Measurements from ENCODE around the gene PRPF6. TPM values are rescaled to one million over a fixed set of nuclear protein-coding genes. Genes with fewer than 3 reads are reported as not detected.
A peak's percentile ranks its signal among the peaks of the same experiment; 100 is the strongest.
"Not testable (repeated sequence)": the region's sequence is repeated elsewhere in the genome, so short reads cannot be mapped to it uniquely, and the experiment has no call there.

The PRPF6 gene
- total RNA-seq, 1 experiment from 2014 or later: 74.2 TPM

GRCh38 chr20:63972312-63973159 is 8.4 kb upstream of the PRPF6 start:
- DNase-seq (ENCODE audit: low spot score): no peak

DNA sequence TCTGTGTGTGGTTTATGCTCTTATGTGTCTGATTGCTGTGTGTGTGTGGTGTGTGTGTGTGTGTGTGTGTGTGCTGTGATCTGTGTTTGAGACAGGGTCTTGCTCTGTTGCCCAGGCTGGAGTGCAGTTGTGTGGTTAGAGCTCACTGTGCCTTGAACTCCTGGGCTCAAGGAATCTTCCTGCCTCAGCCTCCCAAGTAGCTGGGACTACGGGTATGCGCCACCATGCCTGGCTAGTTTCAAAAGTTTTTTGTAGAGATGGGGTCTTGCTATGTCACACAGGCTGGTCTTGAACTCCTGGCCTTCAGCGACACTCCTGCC is 7.8 kb upstream of the PRPF6 start:
- no peak for DNase-seq (ENCODE audit: low spot score)

- DNase-seq (ENCODE audit: low spot score): peak; percentile 80
Measured at GRCh38 chr20:63973636-63974401, 7.1 kb upstream of the PRPF6 start.

GRCh38 chr20:63974402-63975200 is 6.3 kb upstream of the PRPF6 start:
- DNase-seq (ENCODE audit: low spot score): peak; percentile 27

- not testable (repeated sequence) for DNase-seq (ENCODE audit: low spot score)
Measured at GRCh38 chr20:63976511-63976910, 4.4 kb upstream of the PRPF6 start.

GRCh38 chr20:63976980-63977738 is 3.8 kb upstream of the PRPF6 start:
- DNase-seq (ENCODE audit: low spot score): no peak

DNA sequence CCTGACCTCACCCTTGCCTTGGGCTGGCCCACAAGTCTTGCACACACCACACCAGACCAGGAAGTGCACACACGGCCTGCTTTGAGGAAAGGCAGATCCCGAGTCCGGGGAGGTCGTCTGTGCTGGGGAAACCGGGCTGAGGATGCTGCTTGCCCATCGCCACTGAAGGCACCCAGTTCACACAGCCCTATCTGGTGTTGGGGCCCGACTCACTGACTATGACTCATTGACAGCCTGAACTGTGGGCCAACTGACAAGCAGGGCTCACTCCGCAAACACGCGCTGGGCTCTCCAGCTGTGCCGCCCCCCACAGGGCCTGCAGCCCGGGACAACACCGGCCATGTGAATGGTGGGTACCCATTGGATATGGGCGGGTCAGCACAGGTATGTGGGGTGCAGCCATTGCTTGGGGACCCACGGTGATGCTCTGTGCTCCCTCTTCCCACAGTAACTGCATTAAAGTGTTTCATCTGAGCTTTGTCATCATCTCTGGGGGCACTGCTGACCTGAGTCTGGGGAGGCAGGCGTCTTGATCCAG is 3.1 kb upstream of the PRPF6 start:
- DNase-seq (ENCODE audit: low spot score): peak; percentile 90

DNA sequence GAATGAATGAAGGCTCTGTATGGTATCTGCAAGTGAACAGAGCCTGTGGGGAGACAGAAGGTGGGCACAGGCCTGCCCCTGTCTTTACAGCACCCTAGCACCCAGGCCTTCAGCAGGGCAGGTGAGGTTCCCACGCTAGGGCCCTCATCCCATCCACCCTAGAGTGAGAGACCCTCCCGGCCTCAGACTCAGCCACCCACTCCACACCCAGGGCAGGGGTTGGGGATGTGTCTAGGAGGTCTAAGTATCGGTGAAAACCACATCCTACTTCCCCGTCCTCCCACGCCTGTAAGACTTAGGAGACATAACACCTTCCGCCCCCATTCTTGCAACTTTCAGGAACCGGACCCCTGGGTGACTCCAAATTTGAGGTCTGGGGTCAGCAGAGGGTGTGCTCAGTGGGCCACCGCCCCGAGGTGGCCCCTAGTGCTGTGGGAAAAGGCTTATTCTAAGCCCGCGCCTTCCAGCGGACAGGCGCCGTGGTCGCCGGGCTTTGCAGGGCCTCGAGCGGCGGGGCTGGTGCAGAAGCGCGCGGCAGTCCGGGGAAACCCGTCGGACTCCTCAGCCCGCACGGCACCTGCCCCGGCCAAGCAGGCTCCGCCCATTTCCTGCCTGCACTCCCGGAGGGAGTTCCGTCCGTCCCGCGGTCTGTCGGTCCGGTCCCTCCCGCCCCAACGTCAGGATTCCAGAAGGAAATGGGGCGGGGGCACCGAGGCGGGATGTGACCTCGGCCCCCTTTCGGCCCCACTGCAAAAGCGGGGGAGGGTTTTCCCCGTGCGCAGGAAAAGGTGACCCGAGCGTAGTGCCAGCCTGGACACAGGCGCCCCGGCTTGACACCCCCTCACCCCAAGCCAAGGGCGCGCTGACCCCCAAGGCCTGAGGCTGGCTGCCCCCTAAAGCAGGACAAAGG is 2.4 kb upstream of the PRPF6 start:
- peak; percentile 39 for DNase-seq (ENCODE audit: low spot score)

DNA sequence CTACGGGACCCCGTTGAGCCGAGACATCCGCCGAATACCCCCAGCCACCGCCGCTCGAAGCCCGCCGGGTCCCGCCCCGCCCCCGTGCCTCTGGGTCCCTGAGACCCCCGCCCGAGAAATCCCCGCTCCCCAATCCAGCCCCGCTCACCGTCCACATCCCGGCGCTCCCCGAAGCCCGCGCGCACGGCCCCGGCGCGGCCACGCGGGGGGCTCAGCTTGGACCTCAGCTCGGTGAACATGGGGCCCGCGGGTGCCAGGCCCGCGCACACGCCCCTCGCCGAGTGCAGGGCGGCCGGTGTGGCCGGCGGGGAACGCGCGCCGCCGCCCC is 1.7 kb upstream of the PRPF6 start:
- DNase-seq (ENCODE audit: low spot score): no peak

DNA sequence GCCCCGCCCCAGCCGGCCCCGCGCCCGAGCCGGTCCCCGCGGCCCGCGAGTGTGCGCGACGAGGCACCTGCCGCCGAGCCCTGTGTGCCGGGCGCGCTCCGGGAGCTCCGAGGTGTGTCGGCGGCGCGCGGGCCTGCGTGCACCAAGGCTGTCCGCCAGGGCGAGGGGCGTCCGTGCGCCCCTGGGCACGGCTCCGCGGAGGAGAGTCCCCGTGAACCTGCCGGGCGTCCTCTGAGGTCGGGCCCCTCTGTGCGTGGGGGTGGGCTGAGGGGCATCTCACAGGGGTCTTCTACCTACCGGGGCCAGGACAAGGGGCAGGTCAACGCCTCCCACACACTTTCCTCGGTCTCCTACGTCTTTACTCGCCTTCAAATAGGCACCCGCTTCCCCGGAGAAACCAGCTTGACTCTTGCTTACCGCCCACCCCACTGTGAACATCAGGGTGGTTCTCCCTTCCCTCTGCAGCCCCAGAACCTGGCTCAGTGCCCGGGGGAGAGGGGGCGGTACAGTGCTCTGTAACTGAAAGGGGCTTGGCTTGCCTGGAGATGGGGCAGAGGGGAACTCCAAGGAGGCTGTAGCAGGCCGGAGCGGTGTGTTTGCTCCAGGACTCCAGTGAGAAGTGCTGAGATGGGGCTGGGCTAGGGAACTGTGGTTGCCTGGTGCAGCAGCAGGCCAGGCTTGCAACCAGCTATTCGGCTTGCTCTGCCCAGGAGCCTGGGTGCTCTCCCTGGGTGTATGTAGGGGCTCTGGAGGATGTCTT is 1.2 kb upstream of the PRPF6 start, which contains the start of gene SAMD10:
Gene SAMD10, minus strand, starts transcription at position 86 of the 760 bp plus-strand sequence. CDS start 175 bp downstream, outside the sequence.
- DNase-seq (ENCODE audit: low spot score): no peak

GRCh38 chr20:63980317-63980805 is 571 bp upstream of the PRPF6 start:
- DNase-seq (ENCODE audit: low spot score): no peak

DNA sequence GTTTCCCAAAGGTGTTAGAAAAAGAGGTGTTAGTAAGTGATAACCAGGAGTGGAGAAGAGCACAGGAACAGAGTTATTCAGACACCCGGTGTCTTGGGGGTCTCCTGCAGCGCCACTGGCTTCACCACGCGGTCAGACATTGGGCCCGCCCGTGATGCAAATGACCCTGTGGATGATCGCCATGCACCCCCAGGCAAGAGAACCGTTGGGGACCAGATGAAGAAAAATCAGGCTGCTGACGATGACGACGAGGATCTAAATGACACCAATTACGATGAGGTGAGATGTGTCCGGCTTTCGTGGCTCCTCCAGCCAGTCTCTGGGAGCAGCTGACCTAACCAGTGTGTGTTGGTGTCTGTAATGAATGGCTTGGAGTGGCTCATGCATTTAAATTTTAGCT is 2.0 kb downstream of the PRPF6 start:
- DNase-seq (ENCODE audit: low spot score): no peak

- peak; percentile 34 for DNase-seq (ENCODE audit: low spot score)
Measured at GRCh38 chr20:64000906-64001305, 20.0 kb downstream of the PRPF6 start.

DNA sequence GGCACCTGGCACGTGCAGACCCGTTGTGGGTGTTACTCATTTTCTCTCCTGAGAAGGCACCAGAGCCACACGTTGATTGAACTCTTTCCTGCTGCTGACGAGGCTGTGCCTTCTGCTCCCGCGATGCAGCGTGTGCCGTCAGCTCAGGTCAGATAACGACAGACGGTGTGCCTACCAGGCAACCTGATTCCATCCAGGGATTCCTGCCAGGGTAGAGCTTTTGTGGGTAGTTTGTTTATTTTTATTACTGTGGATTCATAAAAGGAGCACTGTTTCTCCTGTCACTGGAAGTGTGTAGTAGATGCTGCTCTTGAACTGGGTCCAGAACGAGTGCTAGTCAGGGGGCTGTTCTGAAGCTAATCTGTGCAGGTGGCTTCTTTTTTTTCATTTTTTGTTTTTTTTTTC is 20.7 kb downstream of the PRPF6 start:
- peak; percentile 92 for DNase-seq (ENCODE audit: low spot score)

- peak; percentile 12 for DNase-seq (ENCODE audit: low spot score)
Measured at GRCh38 chr20:64003960-64004725, 23.2 kb downstream of the PRPF6 start.

- no peak for DNase-seq (ENCODE audit: low spot score)
Measured at GRCh38 chr20:64005394-64005793, 24.5 kb downstream of the PRPF6 start.

DNA sequence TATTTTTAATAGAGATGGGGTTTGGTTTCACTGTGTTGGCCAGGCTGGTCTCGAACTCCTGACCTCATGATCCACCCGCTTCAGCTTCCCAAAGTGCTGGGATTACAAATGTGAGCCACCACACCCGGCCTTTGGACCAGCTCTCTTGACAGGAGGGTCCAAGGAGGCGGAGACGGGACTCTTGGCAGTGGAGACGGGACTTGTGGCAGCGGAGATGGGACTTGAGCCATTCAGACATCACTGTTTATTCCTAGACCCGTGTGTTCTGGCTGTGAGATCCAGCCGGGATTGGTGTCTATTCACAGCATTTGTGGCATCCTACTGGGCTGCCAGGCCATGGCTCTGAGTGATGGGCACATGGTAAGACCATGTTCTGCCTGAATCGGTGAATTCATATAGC is 25.6 kb downstream of the PRPF6 start:
- no peak for DNase-seq (ENCODE audit: low spot score)

GRCh38 chr20:64006902-64007301 is 26.0 kb downstream of the PRPF6 start:
- no peak for DNase-seq (ENCODE audit: low spot score)
